H1 (cell line): ENCODE data around the gene CLEC2D. TPM values are rescaled to one million over a fixed set of nuclear protein-coding genes. Genes with fewer than 3 reads are reported as not detected.
"Not testable (repeated sequence)": the region's sequence is repeated elsewhere in the genome, so short reads cannot be mapped to it uniquely, and the experiment has no call there.

ENCODE experiments used
- CTCF ChIA-PET: fragments of 300-600 bp; sonication (Branson Sonifier 250); formaldehyde crosslinking; loops from one replicate; lab custom pipeline; 2021; ENCODE audit not compliant: partially characterized antibody; lab: Charles Lee
- POLR2A ChIA-PET: fragments of 300-600 bp; sonication (Branson Sonifier 250); formaldehyde crosslinking; loops from one replicate; lab custom pipeline; 2021; ENCODE audit warnings: inconsistent platforms; ENCODE audit not compliant: partially characterized antibody; lab: Charles Lee
- DNase-seq, 2 experiments: peaks; one replicate each; pipeline versions ENCODE4 v3.0.0 to v3.0.0-alpha.2; 2010 to 2022; ENCODE audit warnings: low spot score in 2 of 2, low read depth in 1 of 2, mixed read lengths in 1 of 2
- FAIRE-seq: peaks from 2 replicates; lab custom pipeline; 2011; peaks lifted over from hg19 to GRCh38; lab: Jason Lieb, UNC
- H2AFZ ChIP-seq: 2 replicates; pipeline ENCODE4 v1.8.1; 2012; ENCODE audit warnings: low read length, inconsistent platforms
- H2AK5ac ChIP-seq: 2 replicates; pipeline ENCODE4 v1.6.1; 2013; ENCODE audit warnings: low read depth, low read length
- H2BK120ac ChIP-seq: replicated peaks from 2 replicates; pipeline ENCODE3; 2013; ENCODE audit warnings: low read depth, low read length, inconsistent platforms
- H2BK12ac ChIP-seq: 2 replicates; pipeline ENCODE4 v1.6.1; 2013; ENCODE audit warnings: low read depth, low read length
- H2BK15ac ChIP-seq: 2 replicates; pipeline ENCODE4 v1.6.1; 2013; ENCODE audit warnings: low read length
- H2BK20ac ChIP-seq: 2 replicates; pipeline ENCODE4 v1.6.1; 2013; ENCODE audit warnings: low read length
- H2BK5ac ChIP-seq: 2 replicates; pipeline ENCODE4 v1.6.1; 2013; ENCODE audit warnings: low read depth, low read length
- H3K14ac ChIP-seq: 2 replicates; pipeline ENCODE4 v1.6.1; 2013; ENCODE audit warnings: inconsistent platforms; ENCODE audit not compliant: insufficient read length
- H3K18ac ChIP-seq: 2 replicates; pipeline ENCODE4 v1.6.1; 2013; ENCODE audit warnings: low read length; ENCODE audit errors: extremely low read depth
- H3K23ac ChIP-seq: 2 replicates; pipeline ENCODE4 v1.6.1; 2013; ENCODE audit warnings: inconsistent platforms; ENCODE audit not compliant: insufficient read length
- H3K23me2 ChIP-seq: 2 replicates; pipeline ENCODE4 v1.6.1; 2013; ENCODE audit warnings: low read depth, low read length
- H3K27ac ChIP-seq: 2 replicates; pipeline ENCODE4 v1.6.1; 2011; ENCODE audit warnings: low read depth, low read length, inconsistent platforms
- H3K27me3 ChIP-seq, 4 experiments: replicated peaks in 1 of 4; 1 replicate in 1 of 4; 2 replicates in 3 of 4; pipeline versions ENCODE4 v1.6.1 to v1.8.1; 2011 to 2013; ENCODE audit warnings: low read length in 3 of 4, mild to moderate bottlenecking in 3 of 4, inconsistent platforms in 2 of 4, mixed read lengths in 2 of 4, moderate library complexity in 1 of 4; ENCODE audit not compliant: control insufficient read depth in 3 of 4, insufficient read depth in 3 of 4; ENCODE audit errors: extremely low read depth in 1 of 4
- H3K36me3 ChIP-seq, 4 experiments: 2 replicates each; pipeline versions ENCODE4 v1.6.1 to v1.8.1; 2011 to 2013; ENCODE audit warnings: mild to moderate bottlenecking in 4 of 4, low read length in 3 of 4, moderate library complexity in 2 of 4, control low read depth in 1 of 4, inconsistent platforms in 1 of 4; ENCODE audit not compliant: insufficient read depth in 4 of 4, control insufficient read depth in 2 of 4
- H3K4ac ChIP-seq: replicated peaks from 2 replicates; pipeline ENCODE3; 2013; ENCODE audit warnings: low read length, low read depth, mixed read lengths, inconsistent platforms; ENCODE audit not compliant: insufficient read length
- H3K4me1 ChIP-seq, 4 experiments: replicated peaks in 1 of 4; 1 replicate in 1 of 4; 2 replicates in 3 of 4; pipeline versions ENCODE4 v1.6.1 to v1.8.1; 2011 to 2013; ENCODE audit warnings: low read length in 3 of 4, inconsistent platforms in 2 of 4, mixed read lengths in 1 of 4; ENCODE audit not compliant: insufficient read depth in 4 of 4, control insufficient read depth in 3 of 4
- H3K4me2 ChIP-seq, 2 experiments: 2 replicates each; pipeline versions ENCODE4 v1.6.1 to v1.8.1; 2011 to 2013; ENCODE audit warnings: low read depth in 2 of 2, low read length in 2 of 2, control low read depth in 1 of 2, inconsistent platforms in 1 of 2, mild to moderate bottlenecking in 1 of 2; ENCODE audit not compliant: insufficient read depth in 1 of 2
- H3K4me3 ChIP-seq, 4 experiments: fragments of 200-600, 300-600 bp in 1 of 4; sonication (generic), shearing (Covaris generic), sonication (Bioruptor Twin) in 1 of 4; 2 replicates each; pipeline versions ENCODE4 v1.5.1 to v1.8.1; 2011 to 2016; ENCODE audit warnings: low read length in 4 of 4, low read depth in 3 of 4, control low read depth in 2 of 4, inconsistent platforms in 2 of 4, mild to moderate bottlenecking in 2 of 4, mixed read lengths in 1 of 4, moderate library complexity in 1 of 4; ENCODE audit not compliant: insufficient read depth in 2 of 4; ENCODE audit errors: extremely low read depth in 1 of 4
- H3K56ac ChIP-seq: replicated peaks from 2 replicates; pipeline ENCODE3; 2013; ENCODE audit warnings: low read depth, mild to moderate bottlenecking, mixed read lengths, low read length, inconsistent platforms; ENCODE audit not compliant: insufficient read length
- H3K79me1 ChIP-seq: 2 replicates; pipeline ENCODE4 v1.6.1; 2013; ENCODE audit warnings: low read depth, low read length, control low read depth
- H3K79me2 ChIP-seq, 2 experiments: 2 replicates each; pipeline versions ENCODE4 v1.6.1 to v1.8.1; 2012 to 2013; ENCODE audit warnings: low read length in 2 of 2, mild to moderate bottlenecking in 2 of 2, inconsistent platforms in 1 of 2; ENCODE audit not compliant: insufficient read depth in 2 of 2, control insufficient read depth in 1 of 2
- H3K9ac ChIP-seq, 4 experiments: replicated peaks in 1 of 4; 1 replicate in 1 of 4; 2 replicates in 3 of 4; pipeline versions ENCODE4 v1.6.1 to v1.8.1; 2011 to 2013; ENCODE audit warnings: low read depth in 3 of 4, low read length in 3 of 4, control low read depth in 2 of 4, mild to moderate bottlenecking in 2 of 4, moderate library complexity in 2 of 4, inconsistent platforms in 1 of 4; ENCODE audit errors: extremely low read depth in 1 of 4
- H3K9me3 ChIP-seq, 2 experiments: 2 replicates each; pipeline versions ENCODE4 v1.6.1 to v1.8.1; 2012 to 2013; ENCODE audit warnings: mild to moderate bottlenecking in 2 of 2, moderate library complexity in 2 of 2, control low read depth in 1 of 2, inconsistent platforms in 1 of 2, low read depth in 1 of 2, low read length in 1 of 2, mixed read lengths in 1 of 2; ENCODE audit not compliant: insufficient read depth in 2 of 2
- H4K20me1 ChIP-seq, 2 experiments: replicated peaks in 1 of 2; 2 replicates each; pipeline versions ENCODE3 to v1.8.1; 2011 to 2013; ENCODE audit warnings: inconsistent platforms in 2 of 2, low read length in 2 of 2, mild to moderate bottlenecking in 1 of 2; ENCODE audit not compliant: insufficient read depth in 2 of 2, control insufficient read depth in 1 of 2
- H4K5ac ChIP-seq: 2 replicates; pipeline ENCODE4 v1.6.1; 2013; ENCODE audit warnings: low read length, low read depth, mixed read lengths, inconsistent platforms; ENCODE audit not compliant: insufficient read length
- H4K8ac ChIP-seq: 2 replicates; pipeline ENCODE4 v1.8.0; 2013; ENCODE audit warnings: mild to moderate bottlenecking, moderate library complexity, low read length, inconsistent platforms; ENCODE audit not compliant: insufficient read depth; ENCODE audit errors: extremely low read depth
- H4K91ac ChIP-seq: replicated peaks from 2 replicates; pipeline ENCODE3; 2013; ENCODE audit warnings: low read length, mixed read lengths, inconsistent platforms; ENCODE audit not compliant: insufficient read length
- WGBS, 2 experiments: shearing (Covaris generic) in 1 of 2; methylation state at CpG; one replicate each; pipeline versions ENCODE4 v1.1.6 to v1.1.7; 2013 to 2015; ENCODE audit warnings: low lambda C conversion rate in 2 of 2, mixed read lengths in 2 of 2, inconsistent platforms in 1 of 2, low coverage in 1 of 2, missing lambda C conversion rate in 1 of 2; ENCODE audit not compliant: insufficient replicate concordance in 2 of 2, insufficient coverage in 1 of 2, insufficient read length in 1 of 2; ENCODE audit errors: extremely low coverage in 1 of 2, missing lambda C conversion rate in 1 of 2; 5-methylcytosine and 5-hydroxymethylcytosine counted together
- polyA plus RNA-seq, 7 experiments: library from polyadenylated mRNA; depleted of rRNA in 3 of 7; stranded (reverse) in 5 of 7; unstranded in 2 of 7; fragments of >200 nt in 5 of 7; fragments of 200-250 nt in 2 of 7; gene quantifications; 1 replicate in 5 of 7; 2 replicates in 1 of 7; 4 replicates in 1 of 7; pipeline versions ENCODE4 v1.2.1 to v1.2.3, GENCODE V29; 2011 to 2013; ENCODE audit warnings: missing spikeins in 2 of 7, mixed read lengths in 2 of 7
- total RNA-seq: library from RNA; stranded (reverse); fragmentation: NEBNext Ultra II Directional; extraction: Animal tissue kit (Norgen Biotek cat#: 25700); gene quantifications from 2 replicates; pipeline ENCODE4 v1.2.1, GENCODE V29; 2021

The CLEC2D gene
- total and polyA plus RNA-seq, 2 of the 8 experiments (the other 6 are each of a cell fraction or from before 2014, with no cell fraction given), result 4.2 to 6.2 TPM

- H3K4me3 ChIP-seq, H4K91ac ChIP-seq, H2BK5ac ChIP-seq, H3K23me2 ChIP-seq, H2BK120ac ChIP-seq, H3K9ac ChIP-seq, H3K56ac ChIP-seq, H3K27ac ChIP-seq, H2BK12ac ChIP-seq, H2AK5ac ChIP-seq, H3K79me2 ChIP-seq, H4K20me1 ChIP-seq, H4K5ac ChIP-seq, H3K79me1 ChIP-seq, H3K23ac ChIP-seq, H3K14ac ChIP-seq, H2BK15ac ChIP-seq, H3K4me1 ChIP-seq, H3K27me3 ChIP-seq, CTCF ChIA-PET, H2BK20ac ChIP-seq, H3K9me3 ChIP-seq, H3K18ac ChIP-seq, DNase-seq, H3K4ac ChIP-seq, H3K4me2 ChIP-seq, H4K8ac ChIP-seq, FAIRE-seq, H2AFZ ChIP-seq, H3K36me3 ChIP-seq: not testable (repeated sequence)
- 85% methylated on average over 6 of the region's 6 CpGs; no CpG with 5 or more reads in 1 of the 2 experiments for WGBS, 2 experiments
- POLR2A ChIA-PET, result interaction anchor here (2.5 kb wide), 1 partner anchor 13 kb away, joined by 6 read pairs; no protein-coding TSS in a partner anchor
These were observed 43.6 kb downstream of the CLEC2D start for GRCh38 chr12:9713032-9713558.
